Activated CD8-positive, alpha-beta memory T cell treated with anti-CD3 and anti-CD28 coated beads, Interleukin-2, amount 50 U/mL, for 24 hours (primary cell): ENCODE data around the gene NRARP.

Source experiments
- DNase-seq: peaks from one replicate; pipeline ENCODE4 v3.0.0-alpha.2; 2020; ENCODE audit errors: extremely low read depth

The NRARP gene

DNA sequence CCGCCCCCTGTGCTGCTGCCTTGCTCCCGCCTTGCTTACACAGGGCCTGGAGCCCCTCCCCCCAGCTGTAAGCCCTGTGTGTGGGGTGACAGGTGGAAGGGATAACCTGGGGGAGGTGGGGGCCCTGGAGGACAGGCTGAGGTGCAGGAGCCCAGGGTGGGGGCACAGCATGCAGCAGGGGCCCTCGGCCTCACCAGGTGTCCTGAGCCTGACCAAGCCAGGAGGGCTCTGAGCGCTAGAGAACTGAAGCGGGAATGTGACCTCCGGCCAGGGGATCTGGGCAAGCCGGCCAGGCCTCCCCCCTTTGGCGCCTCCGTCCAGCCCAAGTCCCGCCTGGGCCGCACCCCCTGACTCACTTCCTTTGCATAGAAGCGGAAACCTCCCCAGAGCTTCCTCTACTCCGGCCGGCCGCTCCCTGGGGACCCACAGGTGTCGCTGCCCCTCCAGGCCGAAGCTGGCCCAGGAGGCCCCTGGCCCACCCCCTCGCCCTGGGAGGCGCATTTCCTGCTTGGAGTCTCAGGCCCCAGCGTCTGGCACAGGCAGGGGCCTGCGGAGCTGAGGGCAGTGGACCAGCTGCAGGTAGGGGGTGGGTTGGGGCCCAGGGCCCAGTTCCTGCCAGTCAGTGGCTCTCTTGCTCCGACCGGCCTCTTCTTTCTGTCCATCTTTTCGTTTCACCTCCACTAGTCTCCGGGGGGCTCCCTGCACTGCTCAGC lies 24.6 kb downstream of the NRARP start, which contains the start of gene TOR4A:
Gene TOR4A, plus strand, starts transcription at position 398 of the 713 bp plus-strand sequence. CDS start 964 bp downstream, outside the sequence.
- DNase-seq, result no peak

DNA sequence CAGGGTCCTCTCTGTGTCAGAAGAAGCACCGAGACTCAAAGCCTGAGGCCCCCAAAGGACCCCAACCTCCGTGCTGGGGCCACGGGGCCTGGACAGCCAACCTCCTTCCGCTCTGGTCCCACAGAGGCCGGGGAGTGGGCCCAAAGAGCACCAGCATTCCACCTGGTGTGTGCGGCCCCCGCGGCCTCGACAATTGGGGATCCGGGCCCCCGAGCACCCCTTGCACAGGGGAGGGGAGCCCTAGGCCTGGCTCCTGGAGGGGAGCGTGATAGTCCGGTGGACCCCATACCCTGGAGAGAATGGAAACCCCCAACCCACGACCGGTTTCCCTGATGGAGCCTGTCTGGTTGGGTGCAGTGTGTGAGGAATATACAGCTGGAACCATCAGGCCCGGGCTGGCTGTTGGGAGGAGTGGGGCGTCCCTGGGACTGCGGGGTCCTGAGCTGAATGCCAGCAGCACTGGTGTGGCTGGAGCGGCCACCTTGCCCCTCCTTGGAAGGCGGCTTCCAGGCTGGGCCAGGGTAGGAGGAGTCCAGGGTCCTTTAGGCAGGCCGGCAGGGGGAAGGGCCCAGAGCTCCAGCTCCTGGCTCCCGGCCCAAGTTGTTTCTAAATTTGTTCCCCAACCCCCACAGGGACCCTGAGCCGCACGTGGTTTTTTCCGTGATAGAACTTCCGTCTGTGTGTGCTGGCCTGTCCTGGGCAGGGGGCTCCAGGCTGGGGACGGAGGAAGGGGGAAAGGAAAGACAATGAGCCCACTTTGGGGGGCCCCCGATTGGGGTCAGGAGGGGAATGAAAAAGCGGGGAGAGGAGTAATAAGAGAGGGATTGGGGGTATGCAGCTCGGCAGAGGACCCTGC lies 25.4 kb downstream of the NRARP start:
- no peak for DNase-seq

DNA sequence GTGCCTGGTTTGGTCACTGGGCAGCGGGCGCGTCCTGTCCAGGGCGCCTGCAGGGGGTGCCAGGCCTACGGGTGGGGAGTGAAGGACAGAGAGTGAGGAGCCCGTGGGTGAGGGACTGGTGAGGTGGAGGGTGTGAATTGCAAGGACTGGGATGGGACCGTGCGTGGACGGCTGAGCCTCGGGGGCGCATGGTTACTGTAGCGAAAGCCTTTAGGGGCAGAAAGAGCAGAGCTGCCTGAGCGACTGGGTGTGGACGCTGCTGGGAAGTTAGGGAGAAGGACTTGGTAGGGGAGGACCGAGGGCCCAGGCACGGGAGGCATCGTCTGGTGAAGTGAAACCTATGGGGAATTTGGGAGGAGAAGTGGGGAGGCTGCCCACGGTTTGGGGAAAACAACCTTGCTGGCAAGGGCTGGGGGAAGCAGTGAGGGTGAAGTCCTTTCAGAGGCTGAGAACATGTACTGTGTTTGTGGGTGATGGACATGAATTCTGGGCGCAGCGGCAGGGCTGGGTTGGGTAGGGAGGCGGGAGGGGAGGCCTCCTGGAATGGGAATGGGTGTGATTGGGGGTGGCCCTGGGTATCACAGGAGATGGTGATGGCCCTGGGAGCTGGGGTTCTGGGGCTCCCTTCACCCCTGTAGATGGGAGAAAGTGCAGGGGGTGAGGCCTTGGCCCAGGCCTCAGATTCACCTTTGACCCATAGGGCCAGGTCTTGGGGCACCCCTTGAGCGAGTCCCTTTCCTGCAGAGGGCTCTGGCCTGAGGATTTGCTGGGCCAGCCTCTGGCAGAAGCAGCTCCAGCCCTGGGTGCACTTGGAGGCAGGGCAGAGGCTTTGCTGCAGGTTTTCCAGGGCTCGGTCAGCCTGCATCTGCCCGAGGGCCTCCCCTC lies 26.2 kb downstream of the NRARP start:
- no peak for DNase-seq

DNA sequence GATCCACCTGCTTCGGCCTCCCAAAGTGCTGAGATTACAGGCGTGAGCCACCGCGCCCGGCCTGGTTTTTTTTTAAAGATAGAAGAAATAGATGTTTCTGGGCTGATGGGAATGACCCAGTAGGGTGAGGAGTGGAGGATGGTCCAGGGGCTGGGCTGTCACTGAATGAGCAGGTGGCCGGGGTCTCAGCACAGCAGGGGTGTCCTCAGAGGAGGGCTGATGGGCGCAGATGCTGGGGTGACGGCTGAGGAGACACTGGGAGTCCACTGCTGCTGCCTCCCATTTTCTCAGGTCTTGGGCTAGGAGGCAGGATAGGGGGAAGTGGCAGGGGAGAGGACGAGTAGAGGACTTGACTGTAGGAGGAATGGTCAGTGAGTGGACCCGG lies 26.9 kb downstream of the NRARP start:
- no peak for DNase-seq

DNA sequence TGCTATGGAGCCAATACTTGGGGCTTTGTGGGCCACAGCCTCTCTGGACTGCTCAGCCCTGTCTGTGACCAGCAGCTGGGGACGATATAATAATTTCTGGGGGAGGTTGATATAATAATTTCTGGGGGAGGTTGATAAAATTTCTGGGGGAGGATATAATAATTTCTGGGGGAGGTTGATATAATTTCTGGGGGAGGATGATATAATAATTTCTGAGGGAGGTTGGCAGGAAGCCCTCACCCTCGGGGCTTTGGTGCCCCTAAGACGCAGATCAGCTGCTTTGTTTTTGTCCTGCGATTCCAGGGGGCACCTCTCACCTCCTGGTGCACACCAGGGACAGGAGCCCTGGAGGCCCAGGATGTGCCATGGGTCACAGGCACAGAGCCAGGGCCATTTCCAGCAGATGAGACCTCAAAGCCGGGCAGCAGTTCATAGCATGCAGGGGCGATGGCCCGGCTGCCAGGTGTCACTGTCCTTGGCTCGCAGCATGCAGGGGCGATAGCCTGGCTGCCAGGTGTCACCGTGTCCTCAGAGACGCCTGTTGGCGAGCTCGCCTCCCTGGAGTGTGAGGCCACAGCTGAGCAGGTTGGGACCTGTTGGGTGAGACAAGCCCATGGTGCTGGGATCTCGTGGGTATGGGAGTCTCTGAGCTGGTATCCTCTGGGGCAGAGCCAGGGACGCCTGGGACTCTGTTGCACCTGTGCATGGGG lies 28.3 kb downstream of the NRARP start:
- no peak for DNase-seq

DNA sequence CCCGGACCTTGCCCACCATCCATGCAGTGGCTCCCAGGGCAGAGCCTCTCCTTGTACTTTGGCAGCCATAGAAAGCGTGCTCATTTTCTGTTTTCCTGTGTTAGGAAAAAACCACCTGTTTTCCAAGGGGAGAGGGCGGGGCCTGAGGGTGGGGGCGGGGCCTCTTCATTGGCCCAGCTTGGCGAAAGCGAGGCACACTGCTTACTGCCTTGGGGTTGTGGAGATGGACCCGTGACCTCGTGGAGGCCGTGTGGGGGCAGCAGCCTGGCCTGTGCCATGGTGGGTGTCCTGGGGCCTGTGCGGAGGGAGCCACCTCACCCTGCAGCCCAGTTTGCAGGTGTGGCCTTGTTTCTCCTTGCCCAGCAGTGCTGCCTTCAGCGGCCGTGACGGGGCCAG lies 29.0 kb downstream of the NRARP start:
- no peak for DNase-seq

DNA sequence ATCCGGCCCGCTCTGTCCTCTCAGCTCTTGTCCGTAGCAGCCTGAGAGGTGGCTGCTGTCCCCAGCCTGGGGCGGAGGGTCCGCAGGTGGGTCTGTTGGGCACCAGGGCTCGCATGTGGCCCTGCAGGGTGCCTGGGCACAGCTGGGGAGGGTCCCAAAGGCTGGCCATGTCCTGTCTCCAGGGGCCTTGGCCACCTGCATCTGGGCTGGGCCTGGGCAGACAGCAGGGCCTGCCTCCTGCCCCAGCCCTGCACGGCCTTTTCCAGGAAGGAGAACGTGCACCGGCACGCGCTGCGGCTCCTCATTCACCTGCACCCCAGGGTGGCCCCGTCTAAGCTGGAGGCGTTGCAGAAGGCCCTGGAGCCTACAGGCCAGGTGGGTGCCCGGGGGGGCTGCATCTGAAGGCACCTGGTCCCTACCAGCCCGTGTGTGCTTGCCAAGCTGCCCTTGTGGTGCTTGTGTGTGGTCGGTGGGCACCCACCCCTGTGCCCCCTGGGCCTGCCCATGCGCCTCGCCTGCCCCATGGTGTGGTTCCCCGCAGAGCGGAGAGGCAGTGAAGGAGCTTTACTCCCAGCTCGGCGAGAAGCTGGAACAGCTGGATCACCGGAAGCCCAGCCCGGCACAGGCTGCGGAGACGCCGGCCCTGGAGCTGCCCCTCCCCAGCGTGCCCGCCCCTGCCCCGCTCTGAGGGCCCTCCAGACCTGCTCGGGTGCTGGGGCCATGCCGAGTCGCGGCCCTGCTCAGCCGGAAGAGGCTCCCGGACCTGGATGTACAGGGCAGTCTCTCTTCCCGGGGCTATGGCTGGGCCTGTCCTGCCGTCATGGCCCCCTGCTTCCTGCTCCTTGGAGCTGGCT lies 29.6 kb downstream of the NRARP start:
- DNase-seq, result no peak

DNA sequence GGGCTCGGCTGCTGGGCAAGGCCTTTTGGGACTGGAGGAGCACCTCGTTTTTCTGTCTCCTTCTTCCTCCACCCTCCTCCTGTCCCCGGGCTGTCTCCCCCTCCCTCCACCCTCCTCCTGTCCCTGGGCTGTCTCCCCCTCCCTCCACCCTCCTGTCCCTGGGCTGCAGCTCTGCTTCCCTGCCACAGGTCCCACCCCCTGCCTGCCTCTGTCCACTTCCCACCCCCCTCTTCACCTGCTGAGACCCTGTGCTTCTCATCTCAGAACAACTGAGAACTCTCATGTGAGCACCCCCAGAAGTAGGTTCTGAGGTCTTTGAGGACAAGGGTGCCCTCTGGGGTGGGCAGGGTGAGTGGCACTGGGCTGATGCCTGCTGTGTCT lies 30.4 kb downstream of the NRARP start:
- no peak for DNase-seq

DNA sequence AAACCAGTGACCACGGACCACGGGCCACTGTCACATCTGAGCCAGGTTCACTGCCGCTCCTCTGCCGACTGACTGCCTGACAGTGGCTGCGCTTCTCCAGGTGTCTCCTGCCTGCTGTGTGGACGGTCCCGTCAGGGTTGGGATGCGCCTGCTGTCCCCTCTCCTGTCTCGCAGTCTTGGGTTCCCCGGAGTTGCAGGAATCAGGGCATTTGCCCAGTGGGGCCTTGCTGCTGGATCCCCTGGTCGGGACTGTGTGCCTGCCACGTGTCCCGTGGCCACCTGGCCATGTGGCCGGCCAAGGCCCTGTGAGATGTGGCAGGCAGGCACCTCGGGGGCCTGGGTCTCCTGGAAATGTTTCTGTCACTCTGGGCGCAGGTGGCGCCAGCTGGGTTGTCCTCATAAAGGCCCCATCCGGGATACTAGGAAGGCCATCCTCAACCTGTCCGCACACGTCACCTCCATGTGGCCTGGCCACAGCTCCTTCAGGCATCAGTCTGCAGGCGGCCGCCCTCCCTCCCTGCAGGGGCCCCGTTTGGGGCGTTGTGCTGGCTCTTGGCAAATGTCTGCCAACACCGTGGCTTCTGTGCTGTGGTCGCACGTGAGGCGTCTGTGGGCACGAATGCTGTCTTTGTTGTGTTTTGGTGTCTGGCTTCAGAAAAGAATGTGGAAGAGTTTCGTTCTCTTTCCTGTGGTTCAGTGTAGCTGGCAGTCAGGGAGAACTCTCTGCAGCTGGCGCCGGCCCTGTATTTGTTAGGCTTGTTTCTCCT lies 31.0 kb downstream of the NRARP start:
- no peak for DNase-seq

DNA sequence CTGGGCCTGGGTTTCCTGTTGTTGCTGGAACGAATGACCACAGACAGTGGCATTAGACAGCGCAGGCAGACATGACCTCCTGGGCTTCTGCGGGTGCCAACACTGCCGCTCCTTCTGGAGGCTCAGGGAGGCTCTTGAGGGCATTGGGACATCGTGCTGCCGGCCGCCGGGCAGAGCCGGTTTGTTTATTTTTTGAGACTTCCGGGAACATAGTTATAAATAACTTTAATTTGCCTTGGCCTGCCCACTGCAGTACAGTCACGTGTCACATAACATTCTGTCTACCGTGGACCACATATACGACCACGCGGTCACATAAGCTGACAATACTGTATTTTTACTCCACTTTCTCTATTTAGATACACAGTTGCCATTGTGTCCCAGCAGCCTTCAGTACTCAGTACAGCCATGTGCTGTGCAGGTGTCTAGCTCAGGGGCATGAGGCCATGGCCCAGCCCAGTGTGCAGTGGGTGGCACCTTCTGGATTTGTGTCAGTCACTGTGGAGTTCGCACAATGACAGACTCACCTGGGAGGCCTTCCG lies 32.8 kb downstream of the NRARP start:
- no peak for DNase-seq

DNA sequence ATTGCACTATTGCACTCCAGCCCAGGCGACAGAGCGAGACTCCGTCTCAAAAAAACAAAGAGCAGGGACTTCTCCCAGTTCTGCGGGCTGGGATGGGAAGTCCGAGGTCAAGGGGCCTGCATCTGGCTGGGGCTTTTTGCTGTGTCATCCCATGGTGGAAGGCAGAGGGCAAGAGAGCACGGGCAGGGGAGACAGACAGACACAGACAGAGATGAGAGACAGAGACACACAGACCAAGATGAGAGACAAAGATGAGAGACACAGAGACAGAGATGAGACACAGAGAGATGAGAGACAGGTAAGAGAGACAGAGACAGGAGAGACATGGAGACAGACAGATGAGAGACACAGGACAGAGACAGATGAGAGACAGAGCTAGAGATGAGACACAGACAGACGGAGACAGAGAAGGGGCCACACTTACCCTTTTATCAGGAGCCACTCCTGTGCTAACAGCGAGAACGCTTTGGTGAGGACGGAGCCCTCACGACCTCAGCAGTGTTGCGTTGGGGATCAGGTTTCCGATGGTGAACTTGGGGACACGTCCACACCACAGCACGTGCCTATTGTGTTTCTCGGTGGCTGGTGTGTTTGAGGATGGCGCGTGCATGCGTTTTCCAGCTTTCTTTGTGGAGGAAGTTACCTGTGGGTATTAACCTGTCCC lies 33.4 kb downstream of the NRARP start:
- DNase-seq, result no peak

DNA sequence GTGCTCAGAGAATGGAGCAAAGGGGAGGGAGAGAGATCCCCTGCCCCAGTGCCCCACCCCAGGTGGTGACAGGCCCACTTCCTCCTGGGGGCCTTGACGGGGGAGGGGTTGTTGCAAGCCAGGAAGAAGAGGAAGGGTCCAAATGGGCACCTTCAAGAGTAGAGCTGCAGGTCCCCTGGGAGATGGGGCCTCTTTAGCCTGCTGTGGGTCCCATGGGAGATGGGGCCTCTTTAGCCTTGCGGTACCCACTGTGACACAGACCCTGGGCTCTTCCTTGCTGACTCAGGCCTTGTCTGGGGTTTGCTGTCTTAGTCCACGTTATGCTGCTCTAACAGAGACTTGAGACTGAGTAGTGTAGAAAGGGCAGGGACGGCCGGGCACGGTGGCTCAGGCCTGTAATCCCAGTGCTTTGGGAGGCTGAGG lies 34.1 kb downstream of the NRARP start:
- no peak for DNase-seq

DNA sequence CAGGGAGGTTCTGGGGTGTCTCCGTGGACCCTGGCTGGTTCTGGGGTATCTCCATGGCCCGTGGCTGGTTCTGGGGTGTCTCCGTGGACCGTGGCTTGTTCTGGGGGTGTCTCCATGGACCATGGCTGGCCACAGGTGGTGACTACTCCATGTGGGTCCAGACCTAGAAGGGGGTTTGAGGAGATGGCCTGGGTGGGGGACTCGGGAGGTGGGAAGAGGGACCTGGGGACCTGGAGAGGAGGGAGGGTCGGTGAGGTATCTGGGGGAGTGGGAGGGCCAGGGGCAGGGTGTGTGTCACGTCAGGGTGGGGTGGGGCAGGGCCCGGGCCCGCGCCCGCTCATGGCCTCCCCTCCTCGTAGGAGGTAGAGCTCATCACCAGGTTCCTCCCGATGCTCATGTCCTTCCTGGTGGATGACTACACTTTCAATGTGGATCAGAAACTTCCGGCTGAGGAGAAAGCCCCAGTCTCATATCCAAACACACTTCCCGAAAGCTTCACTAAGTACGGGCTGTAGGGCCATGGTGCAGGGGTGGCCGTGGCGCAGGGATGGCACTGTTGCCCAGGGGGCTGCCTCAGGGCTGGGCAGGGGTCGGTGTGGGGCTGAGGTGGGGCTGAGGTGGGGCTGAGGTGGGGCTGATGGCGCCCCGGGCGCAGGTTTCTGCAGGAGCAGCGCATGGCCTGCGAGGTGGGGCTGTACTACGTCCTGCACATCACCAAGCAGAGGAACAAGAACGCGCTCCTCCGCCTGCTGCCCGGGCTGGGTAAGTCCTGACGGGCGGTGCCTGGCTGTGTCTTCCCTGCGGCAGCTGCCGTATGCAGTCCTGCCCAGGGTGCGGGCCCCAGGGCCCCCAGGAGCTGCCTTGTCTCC lies 35.3 kb downstream of the NRARP start:
- DNase-seq, result no peak

DNA sequence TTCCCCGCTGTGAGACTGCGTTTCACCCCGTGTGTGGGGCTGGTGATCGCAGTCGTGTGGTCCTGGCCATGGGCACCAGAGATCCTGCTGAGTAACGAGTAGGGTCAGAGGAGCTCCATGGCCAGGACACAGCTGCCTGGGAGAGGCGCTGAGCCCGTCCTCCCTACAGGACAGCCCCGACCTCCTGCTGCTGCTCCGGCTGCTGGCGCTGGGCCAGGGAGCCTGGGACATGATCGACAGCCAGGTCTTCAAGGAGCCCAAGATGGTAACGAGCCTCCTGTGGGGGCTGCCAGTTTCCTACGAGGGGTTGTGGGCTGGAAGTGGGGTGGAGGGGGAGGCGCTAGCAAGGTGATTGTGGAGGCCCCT lies 35.9 kb downstream of the NRARP start:
- no peak for DNase-seq

DNA sequence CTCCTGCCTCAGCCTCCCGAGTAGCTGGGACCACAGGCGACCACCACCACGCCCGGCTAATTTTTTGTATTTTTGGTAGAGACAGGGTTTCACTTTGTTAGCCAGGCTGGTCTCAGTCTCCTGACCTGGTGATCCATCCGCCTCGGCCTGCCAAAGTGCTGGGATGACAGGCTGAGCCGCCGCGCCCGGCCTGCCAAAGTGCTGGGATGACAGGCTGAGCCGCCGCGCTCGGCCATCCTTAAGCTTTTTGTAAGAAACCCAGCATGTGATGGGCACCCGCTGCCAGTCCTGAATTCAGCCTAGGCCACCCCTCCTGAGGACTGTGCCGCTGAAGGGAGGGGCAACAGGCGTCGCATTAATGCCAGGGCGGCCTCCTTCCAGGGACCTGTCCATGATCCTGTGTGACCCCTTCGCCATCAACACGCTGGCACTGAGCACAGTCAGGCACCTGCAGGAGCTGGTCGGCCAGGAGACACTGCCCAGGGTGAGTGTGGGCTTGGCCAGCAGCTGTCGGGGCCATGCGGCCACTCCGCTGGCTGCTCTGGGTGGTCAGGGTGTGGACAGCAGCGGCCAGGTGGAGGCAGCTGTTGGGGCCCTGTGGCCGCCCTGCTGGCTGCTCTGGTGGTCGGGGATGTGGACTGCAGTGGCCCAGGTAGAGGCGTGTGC lies 36.4 kb downstream of the NRARP start:
- no peak for DNase-seq

DNA sequence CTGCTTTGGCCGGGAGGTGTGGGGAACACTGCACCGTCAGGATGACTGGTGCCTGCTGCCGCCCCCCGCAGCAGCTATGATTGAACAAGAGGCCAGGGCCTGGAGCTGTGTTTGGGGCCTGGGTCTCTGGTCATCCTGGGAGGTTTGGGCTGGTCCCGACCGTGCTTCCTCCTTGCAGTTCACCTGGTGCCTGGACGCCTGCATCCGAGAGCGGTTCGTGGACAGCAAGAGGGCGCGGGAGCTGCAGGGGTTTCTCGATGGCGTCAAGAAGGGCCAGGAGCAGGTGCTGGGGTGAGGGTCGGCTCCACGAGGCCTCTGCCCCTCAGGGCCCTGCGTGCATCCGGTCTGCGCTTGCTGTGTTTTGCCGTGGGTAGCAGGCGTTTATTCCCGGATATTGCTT lies 38.0 kb downstream of the NRARP start:
- no peak for DNase-seq

DNA sequence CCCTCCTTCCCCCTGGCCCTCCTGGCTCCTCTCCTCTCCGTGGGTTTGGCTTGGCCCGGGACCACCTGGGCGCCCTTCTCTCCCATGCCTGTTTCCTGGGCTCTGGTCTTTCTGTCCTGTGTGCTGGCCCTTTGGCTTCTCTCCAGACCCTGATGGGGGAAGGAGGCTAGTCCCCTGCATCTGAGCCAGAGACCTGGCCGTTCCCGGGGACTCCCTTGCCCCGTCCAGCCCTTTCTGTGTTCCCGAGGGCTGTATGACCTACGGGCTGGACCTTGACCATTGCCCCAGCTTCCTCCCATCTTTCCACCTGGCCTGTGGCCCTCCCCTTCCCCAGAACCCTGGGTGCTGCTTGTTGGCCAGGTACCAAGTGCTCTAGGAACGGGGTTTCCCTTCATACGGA lies 38.6 kb downstream of the NRARP start:
- DNase-seq, result no peak

DNA sequence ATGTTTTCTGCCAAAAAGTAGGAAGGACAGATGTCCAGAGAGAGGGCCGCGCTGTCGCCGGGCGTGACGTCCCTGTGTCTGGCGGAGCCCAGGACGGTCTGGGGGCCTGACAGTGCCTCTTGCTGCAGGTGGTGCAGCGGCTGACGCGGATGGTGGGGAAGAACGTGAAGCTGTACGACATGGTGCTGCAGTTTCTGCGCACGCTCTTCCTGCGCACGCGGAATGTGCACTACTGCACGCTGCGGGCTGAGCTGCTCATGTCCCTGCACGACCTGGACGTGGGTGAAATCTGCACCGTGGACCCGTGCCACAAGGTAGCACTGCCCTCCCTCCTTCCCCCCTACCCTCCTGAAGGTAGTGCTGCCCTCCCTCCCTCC lies 39.2 kb downstream of the NRARP start:
- DNase-seq, result no peak
